Measurements from ENCODE around the gene GLRA3. TPM values are rescaled to one million over a fixed set of nuclear protein-coding genes. Genes with fewer than 3 reads are reported as not detected.

The GLRA3 gene
- total and polyA plus RNA-seq, 4 donors = 0.06 to 0.15 TPM; not detected in 2

GRCh38 chr4:174689618-174690017 is 139.4 kb downstream of the GLRA3 start:
- Histone ChIP-seq H3K36me3 (ENCODE audit: control insufficient read depth in 4 of 4, insufficient read depth in 4 of 4, low read length in 4 of 4) (no peaks in the 10 kb centered on the region), H3K27me3 (ENCODE audit: control insufficient read depth in 3 of 3, insufficient read depth in 3 of 3, low read length in 2 of 3) (no peaks in the 10 kb centered on the region), H3K9ac (ENCODE audit: insufficient read depth in 1 of 2, low read length in 2 of 2) (no peak overlapping the region), H3K9me3 (ENCODE audit: control insufficient read depth in 4 of 4, insufficient read depth in 3 of 4, low read length in 3 of 4) (peaks cover 0 to 7% (median 3%) of the 10 kb centered on the region in 4 donors), H3K4me1 (ENCODE audit: control insufficient read depth in 5 of 5, insufficient read depth in 5 of 5, low read length in 5 of 5) (no peaks in the 10 kb centered on the region), H3K27ac (ENCODE audit: low read depth in 1 of 2, low read length in 1 of 2) (no peak overlapping the region), H3K4me3 (no peak overlapping the region)
- ATAC-seq (ENCODE audit: insufficient read depth, low FRiP score) = no peak
- 72 to 98% methylated on average over 4 of the region's 4 CpGs for WGBS, 2 donors
- no peak for DNase-seq
- TF ChIP-seq CTCF (IDR thresholded peaks at IDR 0.05; ENCODE audit: control extremely low read depth, extremely low read depth) = no peak

GRCh38 chr4:174686826-174687225 is 142.2 kb downstream of the GLRA3 start:
- no peak for DNase-seq
- no peak overlapping the region for H3K4me3 ChIP-seq
- no peak overlapping the region for H3K27ac ChIP-seq (ENCODE audit: low read depth in 1 of 2, low read length in 1 of 2)
- no peak for ATAC-seq (ENCODE audit: insufficient read depth, low FRiP score)
- no peaks in the 10 kb centered on the region for H3K36me3 ChIP-seq (ENCODE audit: control insufficient read depth in 4 of 4, insufficient read depth in 4 of 4, low read length in 4 of 4)
- H3K9me3 ChIP-seq (ENCODE audit: control insufficient read depth in 4 of 4, insufficient read depth in 3 of 4, low read length in 3 of 4) = peaks cover 0 to 7% (median 3%) of the 10 kb centered on the region in 4 donors
- no peak for TF ChIP-seq CTCF (IDR thresholded peaks at IDR 0.05; ENCODE audit: control extremely low read depth, extremely low read depth)
- no peak overlapping the region for H3K9ac ChIP-seq (ENCODE audit: insufficient read depth in 1 of 2, low read length in 2 of 2)
- no peaks in the 10 kb centered on the region for H3K27me3 ChIP-seq (ENCODE audit: control insufficient read depth in 3 of 3, insufficient read depth in 3 of 3, low read length in 2 of 3)
- H3K4me1 ChIP-seq (ENCODE audit: control insufficient read depth in 5 of 5, insufficient read depth in 5 of 5, low read length in 5 of 5) = no peaks in the 10 kb centered on the region

- no peak for TF ChIP-seq CTCF (IDR thresholded peaks at IDR 0.05; ENCODE audit: control extremely low read depth, extremely low read depth)
- H3K9me3 ChIP-seq (ENCODE audit: control insufficient read depth in 4 of 4, insufficient read depth in 3 of 4, low read length in 3 of 4) = no peaks in the 10 kb centered on the region
- no peak overlapping the region for H3K27ac ChIP-seq (ENCODE audit: low read depth in 1 of 2, low read length in 1 of 2)
- ATAC-seq (ENCODE audit: insufficient read depth, low FRiP score) = peak; percentile 27
- 70 to 87% methylated on average over 4 of the region's 4 CpGs for WGBS, 2 donors
- no peak overlapping the region for H3K4me3 ChIP-seq
- no peak for DNase-seq
- H3K27me3 ChIP-seq (ENCODE audit: control insufficient read depth in 3 of 3, insufficient read depth in 3 of 3, low read length in 2 of 3) = no peaks in the 10 kb centered on the region
- no peak overlapping the region for H3K9ac ChIP-seq (ENCODE audit: insufficient read depth in 1 of 2, low read length in 2 of 2)
- H3K36me3 ChIP-seq (ENCODE audit: control insufficient read depth in 4 of 4, insufficient read depth in 4 of 4, low read length in 4 of 4) = no peaks in the 10 kb centered on the region
- H3K4me1 ChIP-seq (ENCODE audit: control insufficient read depth in 5 of 5, insufficient read depth in 5 of 5, low read length in 5 of 5) = no peaks in the 10 kb centered on the region
Measured at GRCh38 chr4:174681723-174682300, 147.2 kb downstream of the GLRA3 start.

- TF ChIP-seq CTCF (IDR thresholded peaks at IDR 0.05; ENCODE audit: control extremely low read depth, extremely low read depth) = no peak
- 92 to 94% methylated on average over 1 of the region's 1 CpG for WGBS, 2 donors
- ATAC-seq (ENCODE audit: insufficient read depth, low FRiP score) = no peak
- no peak overlapping the region for H3K4me3 ChIP-seq
- no peaks in the 10 kb centered on the region for H3K36me3 ChIP-seq (ENCODE audit: control insufficient read depth in 4 of 4, insufficient read depth in 4 of 4, low read length in 4 of 4)
- no peaks in the 10 kb centered on the region for H3K4me1 ChIP-seq (ENCODE audit: control insufficient read depth in 5 of 5, insufficient read depth in 5 of 5, low read length in 5 of 5)
- H3K27ac ChIP-seq (ENCODE audit: low read depth in 1 of 2, low read length in 1 of 2) = no peak overlapping the region
- no peak for DNase-seq
- no peak overlapping the region for H3K9ac ChIP-seq (ENCODE audit: insufficient read depth in 1 of 2, low read length in 2 of 2)
- no peaks in the 10 kb centered on the region for H3K27me3 ChIP-seq (ENCODE audit: control insufficient read depth in 3 of 3, insufficient read depth in 3 of 3, low read length in 2 of 3)
- H3K9me3 ChIP-seq (ENCODE audit: control insufficient read depth in 4 of 4, insufficient read depth in 3 of 4, low read length in 3 of 4) = no peaks in the 10 kb centered on the region
Measured at GRCh38 chr4:174674305-174674840, 154.7 kb downstream of the GLRA3 start.
